Cardiac muscle cell (in vitro differentiated cells and primary cell): ENCODE data around the gene C4orf50. TPM values are rescaled to one million over a fixed set of nuclear protein-coding genes. Genes with fewer than 3 reads are reported as not detected.
"Not testable (repeated sequence)": the region's sequence is repeated elsewhere in the genome, so short reads cannot be mapped to it uniquely, and the experiment has no call there.

Experiments used
- DNase-seq, 2 donors: peaks; one replicate each; pipeline versions ENCODE4 v3.0.0 to v3.0.0-alpha.2; 2010 to 2017; ENCODE audit warnings: low read depth in 1 of 2, low spot score in 1 of 2
- H3K27ac ChIP-seq: fragments of 200-600 bp; sonication (generic); 2 replicates; pipeline ENCODE4 v1.5.1; 2016
- H3K27me3 ChIP-seq: fragments of 200-600 bp; sonication (generic); 2 replicates; pipeline ENCODE4 v1.6.0; 2016; ENCODE audit warnings: control low read depth
- H3K36me3 ChIP-seq: fragments of 200-600 bp; sonication (generic); 2 replicates; pipeline ENCODE4 v1.5.1; 2016; ENCODE audit warnings: control low read depth
- H3K4me1 ChIP-seq: fragments of 200-600 bp; sonication (generic); 2 replicates; pipeline ENCODE4 v1.8.1; 2017; ENCODE audit warnings: low read depth, mild to moderate bottlenecking, mixed run types
- H3K4me3 ChIP-seq: fragments of 200-600 bp; sonication (generic); 2 replicates; pipeline ENCODE4 v1.5.1; 2016; ENCODE audit warnings: mild to moderate bottlenecking
- H3K9me3 ChIP-seq: fragments of 200-600 bp; sonication (generic); 2 replicates; pipeline ENCODE4 v1.5.1; 2017; ENCODE audit warnings: low read depth, mild to moderate bottlenecking, control low read depth
- polyA plus RNA-seq: library from polyadenylated mRNA; unstranded; fragments of >200 nt; fragmentation: Nextera tagmentation; extraction: Ambion mirVana; gene quantifications from 2 replicates; pipeline ENCODE4 v1.2.1, GENCODE V29; 2016
- total RNA-seq: library from RNA; depleted of rRNA; stranded (reverse); fragments of >200 nt; gene quantifications from 2 replicates; pipeline ENCODE4 v1.2.3, GENCODE V29; 2016
- TF ChIP-seq, protein P1 (sequence below): IDR thresholded peaks from 2 replicates; pipeline ENCODE4 v1.5.1; 2012; ENCODE audit warnings: low read depth, mild to moderate bottlenecking, low read length

Gene C4orf50
- total and polyA plus RNA-seq, 2 experiments from 2014 or later = 0.15 TPM; not detected in 1

DNA sequence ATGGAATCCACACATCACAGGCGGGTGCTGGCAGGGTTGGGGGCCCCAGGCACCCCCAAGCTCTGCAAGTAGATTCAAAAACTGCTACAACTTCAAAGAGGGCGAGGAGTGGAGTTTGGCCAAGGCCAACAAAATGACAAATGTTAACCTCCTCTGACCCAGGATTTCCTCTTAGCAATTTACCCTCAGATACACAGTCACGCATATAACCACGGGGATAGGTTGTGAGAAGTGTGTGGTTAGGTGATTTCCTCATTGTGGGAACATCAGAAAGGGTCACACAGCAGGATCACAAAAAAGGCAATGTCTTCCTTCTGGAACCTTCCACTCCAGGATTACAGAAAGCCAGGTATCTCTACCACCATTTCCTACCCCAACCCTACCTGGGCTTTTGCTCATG is 62.4 kb downstream of the C4orf50 start:
- TF ChIP-seq, protein P1, sequence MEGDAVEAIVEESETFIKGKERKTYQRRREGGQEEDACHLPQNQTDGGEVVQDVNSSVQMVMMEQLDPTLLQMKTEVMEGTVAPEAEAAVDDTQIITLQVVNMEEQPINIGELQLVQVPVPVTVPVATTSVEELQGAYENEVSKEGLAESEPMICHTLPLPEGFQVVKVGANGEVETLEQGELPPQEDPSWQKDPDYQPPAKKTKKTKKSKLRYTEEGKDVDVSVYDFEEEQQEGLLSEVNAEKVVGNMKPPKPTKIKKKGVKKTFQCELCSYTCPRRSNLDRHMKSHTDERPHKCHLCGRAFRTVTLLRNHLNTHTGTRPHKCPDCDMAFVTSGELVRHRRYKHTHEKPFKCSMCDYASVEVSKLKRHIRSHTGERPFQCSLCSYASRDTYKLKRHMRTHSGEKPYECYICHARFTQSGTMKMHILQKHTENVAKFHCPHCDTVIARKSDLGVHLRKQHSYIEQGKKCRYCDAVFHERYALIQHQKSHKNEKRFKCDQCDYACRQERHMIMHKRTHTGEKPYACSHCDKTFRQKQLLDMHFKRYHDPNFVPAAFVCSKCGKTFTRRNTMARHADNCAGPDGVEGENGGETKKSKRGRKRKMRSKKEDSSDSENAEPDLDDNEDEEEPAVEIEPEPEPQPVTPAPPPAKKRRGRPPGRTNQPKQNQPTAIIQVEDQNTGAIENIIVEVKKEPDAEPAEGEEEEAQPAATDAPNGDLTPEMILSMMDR = no peak
- no peaks in the 10 kb centered on the region for H3K27me3 ChIP-seq

DNA sequence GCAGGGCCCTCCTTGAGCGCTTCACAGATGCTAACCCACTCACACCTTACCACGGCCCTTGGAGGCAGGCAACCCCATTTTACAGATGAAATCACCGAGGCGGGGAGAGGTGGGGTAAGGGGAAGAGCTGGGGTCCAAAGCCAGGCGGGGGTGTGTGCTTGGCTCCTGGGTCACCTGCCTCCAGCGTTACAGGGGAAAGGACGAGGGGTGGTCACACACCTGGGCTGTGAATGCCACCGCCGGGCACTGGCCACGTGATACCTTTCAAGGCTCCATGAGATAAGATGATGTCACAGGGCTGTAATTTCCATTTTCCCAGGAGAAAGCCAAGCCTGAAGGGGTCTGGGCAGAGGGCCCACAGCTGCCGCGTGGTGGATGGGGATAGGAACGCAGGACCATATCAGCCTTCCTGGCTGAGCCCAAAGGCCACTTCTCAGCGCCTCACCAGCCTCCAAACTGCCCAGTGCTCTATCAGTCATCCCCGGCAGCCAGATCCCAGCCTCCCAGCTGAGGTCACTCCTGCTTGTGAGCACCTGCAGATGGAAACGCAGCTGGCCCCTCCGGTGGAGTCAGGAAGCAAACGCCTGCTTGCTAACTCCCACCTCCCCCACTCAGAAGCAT is 62.9 kb downstream of the C4orf50 start:
- no peaks in the 10 kb centered on the region for H3K36me3 ChIP-seq
- no peak overlapping the region for H3K27ac ChIP-seq
- H3K9me3 ChIP-seq = no peaks in the 10 kb centered on the region
- no peak for DNase-seq
- H3K4me1 ChIP-seq = no peaks in the 10 kb centered on the region
- H3K4me3 ChIP-seq = no peak overlapping the region
- TF ChIP-seq, protein P1 = no peak
- H3K27me3 ChIP-seq = no peaks in the 10 kb centered on the region

More for the DNA sequence above, 62.4 kb downstream of the C4orf50 start:
- Histone ChIP-seq H3K4me3 (no peak overlapping the region), H3K27ac (no peak overlapping the region), H3K36me3 (no peaks in the 10 kb centered on the region), H3K4me1 (no peaks in the 10 kb centered on the region), H3K9me3 (no peaks in the 10 kb centered on the region)
- no peak for DNase-seq

DNA sequence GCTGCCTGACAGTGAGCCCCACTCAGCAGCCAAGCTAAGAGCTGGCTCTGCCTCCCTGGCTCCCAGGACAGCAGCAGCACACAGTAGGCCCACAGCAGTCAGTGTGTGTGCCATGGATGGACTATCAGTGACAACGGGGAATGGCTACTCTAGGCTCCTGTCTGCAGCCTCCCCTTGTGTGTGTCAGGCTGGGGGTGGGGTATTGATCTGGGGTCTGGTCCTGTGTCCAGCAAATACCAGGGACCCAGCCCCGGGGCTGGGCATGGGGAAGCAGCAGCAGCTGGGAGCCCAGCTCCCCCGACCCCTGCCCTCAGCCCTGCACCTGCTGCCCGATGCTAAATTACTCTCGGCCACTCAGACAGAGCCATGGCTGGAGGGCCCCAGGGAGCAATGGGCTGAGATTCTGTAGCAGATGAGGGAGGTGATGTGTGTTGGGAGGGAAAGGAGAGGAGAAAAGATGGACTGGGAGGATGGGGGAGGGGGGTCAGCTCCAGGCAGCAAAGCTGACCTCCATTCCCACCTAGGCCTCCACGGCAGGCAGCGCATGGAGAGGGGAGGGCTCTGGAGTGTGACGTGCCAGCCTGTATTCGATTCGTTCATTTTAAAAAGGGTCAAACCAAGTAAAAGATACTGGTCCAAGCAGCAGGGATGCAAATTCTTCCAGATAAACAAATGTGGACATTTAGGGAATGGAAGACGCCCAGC is 64.0 kb downstream of the C4orf50 start:
- Histone ChIP-seq H3K36me3 (no peaks in the 10 kb centered on the region), H3K4me3 (no peak overlapping the region), H3K27me3 (no peaks in the 10 kb centered on the region), H3K27ac (no peak overlapping the region), H3K9me3 (no peaks in the 10 kb centered on the region), H3K4me1 (no peaks in the 10 kb centered on the region)
- TF ChIP-seq, protein P1 = no peak
- no peak for DNase-seq

DNA sequence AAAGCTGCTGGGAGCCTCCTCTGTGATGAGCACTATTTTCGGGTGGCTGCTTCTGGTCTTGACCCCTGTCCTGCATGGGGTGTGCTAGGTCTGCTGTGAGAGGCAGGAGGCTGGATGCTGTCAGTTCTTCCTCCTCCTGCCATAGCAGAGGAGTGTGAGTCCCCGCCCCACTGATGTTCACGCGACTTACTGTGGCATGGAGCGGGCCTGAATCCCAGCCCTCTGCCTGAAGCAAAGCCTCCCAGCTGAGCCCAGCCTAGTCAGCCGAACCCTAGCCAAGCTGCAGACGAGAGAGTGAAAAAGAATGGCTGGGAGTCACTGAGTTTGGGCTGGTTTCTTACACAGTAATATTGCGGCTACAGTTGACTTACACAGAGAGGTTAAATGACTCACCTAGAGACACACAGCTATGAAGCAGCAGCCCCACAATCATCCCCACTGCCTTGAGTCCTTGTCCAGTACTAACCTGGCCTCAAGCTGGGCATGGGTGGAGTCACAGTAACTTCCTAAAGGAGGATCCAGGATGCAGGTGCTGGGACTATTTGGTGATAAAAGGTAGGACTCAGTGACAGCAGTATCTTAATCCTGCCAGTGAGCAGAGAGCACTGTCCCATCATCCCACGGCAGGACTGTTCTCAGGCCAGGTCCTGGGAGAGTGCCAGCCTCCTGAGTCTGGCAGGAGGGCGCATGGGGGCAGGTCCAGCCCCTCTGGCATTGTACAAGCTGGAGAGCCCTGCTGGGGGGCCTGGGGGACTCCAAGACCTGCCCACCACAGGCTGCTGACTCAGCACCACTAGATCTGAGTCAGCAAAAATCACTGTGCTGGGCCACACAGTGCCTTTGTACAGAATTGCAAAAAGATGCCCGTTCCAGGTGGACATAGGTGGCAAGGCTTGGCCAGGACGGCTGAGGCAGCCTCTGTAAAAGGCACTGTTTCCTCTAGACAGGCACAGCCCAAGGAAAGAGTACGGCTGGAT is 65.0 kb downstream of the C4orf50 start:
- no peaks in the 10 kb centered on the region for H3K9me3 ChIP-seq
- no peaks in the 10 kb centered on the region for H3K27me3 ChIP-seq
- TF ChIP-seq, protein P1 = no peak
- H3K4me3 ChIP-seq = no peak overlapping the region
- no peak for DNase-seq
- no peaks in the 10 kb centered on the region for H3K36me3 ChIP-seq
- no peak overlapping the region for H3K27ac ChIP-seq
- no peaks in the 10 kb centered on the region for H3K4me1 ChIP-seq

DNA sequence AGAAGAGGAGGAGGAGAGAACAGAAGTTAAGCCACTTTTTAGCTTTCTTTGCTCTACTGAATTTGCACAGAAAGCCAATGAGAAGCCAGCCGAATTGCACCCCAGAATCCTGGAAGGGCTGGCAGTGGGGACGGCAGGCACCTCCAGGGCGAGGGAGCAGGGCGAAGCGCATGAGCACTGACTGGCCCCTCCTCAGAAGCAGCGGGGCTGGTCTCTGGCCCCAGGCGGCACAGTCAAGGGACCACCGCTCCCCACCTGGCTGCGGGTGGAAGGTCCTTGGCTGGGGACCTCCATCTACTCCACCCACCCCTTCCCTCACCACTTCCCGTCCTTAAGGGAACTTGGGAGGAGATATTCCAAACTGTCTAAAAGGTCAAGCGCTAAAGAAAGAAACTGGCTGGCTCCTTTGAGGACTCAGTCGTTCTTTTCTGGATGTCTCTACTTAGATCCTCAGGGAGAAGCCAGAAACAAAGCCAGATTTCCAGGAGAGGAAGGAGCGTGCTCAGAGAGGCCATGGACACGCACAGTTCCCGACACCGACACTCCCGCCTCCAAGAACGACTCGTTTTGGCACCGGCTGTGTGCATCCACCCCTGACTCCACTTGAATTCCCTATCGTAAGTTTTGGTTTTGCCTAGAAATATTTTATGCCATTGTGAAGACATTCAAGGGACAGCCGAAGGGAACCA is 65.8 kb downstream of the C4orf50 start:
- Histone ChIP-seq H3K4me3 (no peak overlapping the region), H3K36me3 (no peaks in the 10 kb centered on the region), H3K27me3 (no peaks in the 10 kb centered on the region), H3K9me3 (no peaks in the 10 kb centered on the region), H3K27ac (no peak overlapping the region), H3K4me1 (no peaks in the 10 kb centered on the region)
- DNase-seq = no peak
- TF ChIP-seq, protein P1 = no peak

DNA sequence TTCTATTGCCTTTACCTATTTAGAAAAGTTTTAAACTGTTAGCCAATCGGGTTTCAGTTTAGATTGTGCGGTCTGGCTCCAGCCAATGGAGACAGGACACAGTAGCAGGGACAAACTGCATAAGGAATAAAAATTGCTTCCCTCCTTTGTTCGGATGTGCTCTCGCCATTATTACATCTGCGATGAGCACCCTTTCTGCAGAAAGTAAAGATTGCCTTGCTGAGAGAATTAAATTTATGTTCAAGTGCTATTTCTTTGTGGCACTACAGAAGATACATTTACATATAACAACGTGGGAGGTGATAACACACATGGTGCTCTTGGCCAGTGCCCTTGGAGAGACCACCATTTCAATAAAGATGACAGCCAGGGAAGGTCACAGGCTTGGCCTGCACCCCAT is 71.6 kb downstream of the C4orf50 start:
- not testable (repeated sequence) for H3K4me1 ChIP-seq, H3K27me3 ChIP-seq, H3K4me3 ChIP-seq, H3K36me3 ChIP-seq, H3K27ac ChIP-seq, DNase-seq, H3K9me3 ChIP-seq
